Measurements from ENCODE around the gene PKN3.
"Not testable (repeated sequence)": the region's sequence is repeated elsewhere in the genome, so short reads cannot be mapped to it uniquely, and the experiment has no call there.

PKN3 gene

DNA sequence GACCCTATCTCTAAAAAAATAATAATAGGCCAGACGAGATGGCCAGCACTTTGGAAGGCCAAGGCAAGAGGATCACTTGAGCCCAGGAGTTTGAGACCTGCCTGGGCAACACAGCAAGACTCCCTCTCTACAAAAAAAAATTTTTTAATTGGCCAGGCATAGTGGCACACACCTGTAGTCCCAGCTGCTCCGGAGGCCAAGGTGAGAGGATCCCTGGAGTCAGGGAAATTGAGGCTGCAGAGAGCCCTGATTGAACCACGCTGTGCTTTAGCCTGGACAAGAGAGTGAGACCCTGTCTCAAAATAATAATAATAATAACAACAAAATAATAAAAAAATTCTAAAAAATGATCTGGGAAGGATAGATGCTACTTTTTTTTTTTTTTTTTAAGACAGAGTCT lies 44.5 kb upstream of the PKN3 start:
- H3K9me3 Mint-ChIP-seq: no peaks in the 10 kb centered on the region
- DNase-seq: no peak
- TF ChIP-seq, protein P1, sequence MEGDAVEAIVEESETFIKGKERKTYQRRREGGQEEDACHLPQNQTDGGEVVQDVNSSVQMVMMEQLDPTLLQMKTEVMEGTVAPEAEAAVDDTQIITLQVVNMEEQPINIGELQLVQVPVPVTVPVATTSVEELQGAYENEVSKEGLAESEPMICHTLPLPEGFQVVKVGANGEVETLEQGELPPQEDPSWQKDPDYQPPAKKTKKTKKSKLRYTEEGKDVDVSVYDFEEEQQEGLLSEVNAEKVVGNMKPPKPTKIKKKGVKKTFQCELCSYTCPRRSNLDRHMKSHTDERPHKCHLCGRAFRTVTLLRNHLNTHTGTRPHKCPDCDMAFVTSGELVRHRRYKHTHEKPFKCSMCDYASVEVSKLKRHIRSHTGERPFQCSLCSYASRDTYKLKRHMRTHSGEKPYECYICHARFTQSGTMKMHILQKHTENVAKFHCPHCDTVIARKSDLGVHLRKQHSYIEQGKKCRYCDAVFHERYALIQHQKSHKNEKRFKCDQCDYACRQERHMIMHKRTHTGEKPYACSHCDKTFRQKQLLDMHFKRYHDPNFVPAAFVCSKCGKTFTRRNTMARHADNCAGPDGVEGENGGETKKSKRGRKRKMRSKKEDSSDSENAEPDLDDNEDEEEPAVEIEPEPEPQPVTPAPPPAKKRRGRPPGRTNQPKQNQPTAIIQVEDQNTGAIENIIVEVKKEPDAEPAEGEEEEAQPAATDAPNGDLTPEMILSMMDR (IDR thresholded peaks at IDR 0.05): no peak
- peak overlapping the region; percentile 89 for H3K4me3 Mint-ChIP-seq
- H3K4me1 Mint-ChIP-seq: peaks cover 13% of the 10 kb centered on the region
- H3K27me3 Mint-ChIP-seq (ENCODE audit: low read depth, poor library complexity): no peaks in the 10 kb centered on the region
- peaks cover 8% of the 10 kb centered on the region for H3K36me3 Mint-ChIP-seq (ENCODE audit: low read depth)
- H3K27ac Mint-ChIP-seq: no peak overlapping the region

DNA sequence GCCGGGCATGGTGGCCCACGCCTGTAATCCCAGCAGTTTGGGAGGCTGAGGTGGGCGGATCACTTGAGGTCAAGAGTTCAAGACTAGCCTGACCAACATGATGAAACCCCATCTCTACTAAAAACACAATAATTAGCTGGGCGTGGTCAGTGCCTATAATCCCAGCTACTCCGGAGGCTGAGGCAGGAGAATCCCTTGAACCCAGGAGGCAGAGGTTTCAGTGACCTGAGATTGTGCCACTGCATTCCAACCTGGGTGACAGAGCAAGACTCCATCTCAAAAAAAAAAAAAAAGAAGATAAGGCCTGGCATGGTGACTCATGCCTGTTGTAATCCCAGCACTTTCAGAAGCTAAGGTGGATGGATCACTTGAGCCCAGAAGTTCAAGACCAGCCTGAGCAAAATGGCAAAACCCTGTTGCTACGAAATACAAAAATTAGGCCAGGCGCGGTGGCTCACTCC lies 35.8 kb upstream of the PKN3 start:
- not testable (repeated sequence) for H3K27me3 Mint-ChIP-seq (ENCODE audit: low read depth, poor library complexity); H3K4me1 Mint-ChIP-seq; H3K27ac Mint-ChIP-seq; DNase-seq; H3K9me3 Mint-ChIP-seq; H3K36me3 Mint-ChIP-seq (ENCODE audit: low read depth); H3K4me3 Mint-ChIP-seq

DNA sequence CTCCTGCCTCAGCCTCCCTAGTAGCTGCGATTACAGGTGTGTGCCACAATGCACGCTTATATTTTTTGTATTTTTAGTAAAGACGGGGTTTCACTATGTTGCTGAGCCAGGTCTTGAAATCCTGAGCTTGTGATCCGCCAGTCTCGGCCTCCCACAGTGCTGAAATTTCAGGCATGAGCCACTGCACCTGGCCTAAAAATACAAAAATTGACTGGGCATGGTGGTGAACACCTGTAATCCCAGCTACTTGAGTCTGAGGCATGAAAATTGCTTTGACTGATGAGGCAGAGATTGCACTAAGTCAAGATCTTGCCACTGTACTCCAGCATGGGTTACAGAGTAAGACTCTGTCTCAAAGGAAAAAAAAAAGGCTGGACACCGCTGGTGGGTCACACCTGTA lies 32.5 kb upstream of the PKN3 start:
- H3K36me3 Mint-ChIP-seq (ENCODE audit: low read depth): no peaks in the 10 kb centered on the region
- TF ChIP-seq, protein P1 (IDR thresholded peaks at IDR 0.05): no peak
- H3K4me3 Mint-ChIP-seq: no peak overlapping the region
- DNase-seq: no peak
- H3K27me3 Mint-ChIP-seq (ENCODE audit: low read depth, poor library complexity): peaks cover 3% of the 10 kb centered on the region
- H3K9me3 Mint-ChIP-seq: no peaks in the 10 kb centered on the region
- H3K4me1 Mint-ChIP-seq: no peaks in the 10 kb centered on the region
- H3K27ac Mint-ChIP-seq: no peak overlapping the region

DNA sequence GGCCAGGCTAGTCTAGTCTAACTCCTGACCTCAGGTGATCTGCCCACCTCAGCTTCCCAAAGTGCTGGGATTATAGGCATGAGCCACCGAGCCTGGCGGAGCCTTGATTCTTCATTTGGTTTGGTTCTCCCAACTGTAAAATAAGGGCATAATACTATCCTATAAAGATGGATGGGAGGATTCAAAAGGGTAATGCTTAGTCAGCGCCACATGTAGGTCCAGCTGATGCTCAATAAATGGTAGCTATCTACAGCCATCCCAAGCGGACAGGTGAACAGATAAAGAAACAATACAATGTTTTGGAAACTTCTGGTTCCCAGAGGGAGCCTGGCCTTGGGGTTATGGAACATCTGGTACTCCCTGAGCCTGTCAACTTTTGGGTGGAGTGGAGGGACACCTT lies 26.9 kb upstream of the PKN3 start:
- no peak for DNase-seq
- Mint-ChIP-seq H3K4me1 (no peaks in the 10 kb centered on the region), H3K36me3 (ENCODE audit: low read depth) (no peaks in the 10 kb centered on the region), H3K27ac (no peak overlapping the region), H3K27me3 (ENCODE audit: low read depth, poor library complexity) (no peaks in the 10 kb centered on the region), H3K4me3 (no peak overlapping the region), H3K9me3 (no peaks in the 10 kb centered on the region)
- TF ChIP-seq, protein P1 (IDR thresholded peaks at IDR 0.05): no peak

DNA sequence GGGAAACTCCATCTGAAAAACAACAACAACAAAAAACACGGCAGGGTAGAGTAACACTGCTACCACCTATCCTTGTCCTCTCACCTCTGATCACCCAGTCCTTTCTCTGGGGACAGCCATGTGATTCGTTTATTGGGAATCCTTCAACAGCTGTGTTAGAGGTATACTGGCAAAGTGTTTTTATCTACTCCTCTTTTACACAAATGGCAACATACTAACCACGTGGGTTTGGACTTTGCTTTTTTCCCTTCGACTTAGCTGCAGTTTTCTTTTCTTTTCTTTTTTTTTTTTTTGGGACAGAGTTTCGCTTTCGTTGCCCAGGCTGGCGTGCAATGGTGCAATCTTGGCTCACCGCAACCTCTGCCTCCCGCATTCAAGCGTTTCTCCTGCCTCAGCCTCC lies 24.5 kb upstream of the PKN3 start:
- Mint-ChIP-seq H3K27ac (no peak overlapping the region), H3K4me1 (no peaks in the 10 kb centered on the region), H3K36me3 (ENCODE audit: low read depth) (peaks cover 5% of the 10 kb centered on the region), H3K4me3 (no peak overlapping the region), H3K9me3 (no peaks in the 10 kb centered on the region), H3K27me3 (ENCODE audit: low read depth, poor library complexity) (no peaks in the 10 kb centered on the region)
- no peak for DNase-seq
- TF ChIP-seq, protein P1 (IDR thresholded peaks at IDR 0.05): no peak

DNA sequence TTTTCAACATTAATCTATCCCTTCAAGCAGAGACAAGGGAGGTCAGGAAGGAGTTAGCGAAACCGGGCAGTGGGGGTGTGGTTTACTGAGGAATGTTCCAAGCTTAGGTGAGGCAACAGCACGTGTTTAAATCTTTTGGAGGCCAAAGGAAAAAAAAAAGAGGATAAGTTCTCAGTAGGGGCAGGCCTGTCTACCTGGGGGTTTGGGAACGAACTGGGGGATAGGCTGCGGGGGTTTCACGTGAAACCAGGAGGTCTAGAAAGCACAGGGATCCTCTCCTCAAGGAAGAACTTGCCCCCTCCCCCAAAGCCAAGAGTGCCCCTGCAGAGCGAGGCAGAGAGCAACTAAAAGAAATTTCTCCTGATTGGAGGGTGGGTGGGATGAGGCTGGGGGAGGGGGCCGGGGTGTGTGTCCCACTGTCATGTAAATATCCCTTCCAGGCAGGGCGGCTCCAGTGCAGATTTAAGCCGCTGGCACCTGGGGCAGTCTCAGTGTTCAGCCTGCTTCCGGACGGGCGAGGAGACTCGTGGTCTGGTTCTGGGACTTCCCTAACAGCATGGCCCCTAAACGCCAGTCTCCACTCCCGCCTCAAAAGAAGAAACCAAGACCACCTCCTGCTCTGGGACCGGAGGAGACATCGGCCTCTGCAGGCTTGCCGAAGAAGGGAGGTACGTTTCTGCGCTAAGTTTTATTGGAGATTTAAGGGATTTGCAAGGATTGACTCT lies 18.8 kb upstream of the PKN3 start:
- H3K36me3 Mint-ChIP-seq (ENCODE audit: low read depth): peaks cover 5% of the 10 kb centered on the region
- H3K4me1 Mint-ChIP-seq: peaks cover 52% of the 10 kb centered on the region
- DNase-seq: peak; percentile 47
- peak overlapping the region; percentile 94 for H3K27ac Mint-ChIP-seq
- peak overlapping the region; percentile 95 for H3K4me3 Mint-ChIP-seq
- H3K9me3 Mint-ChIP-seq: peaks cover 6% of the 10 kb centered on the region
- H3K27me3 Mint-ChIP-seq (ENCODE audit: low read depth, poor library complexity): no peaks in the 10 kb centered on the region
- TF ChIP-seq, protein P1 (IDR thresholded peaks at IDR 0.05): no peak

All from nephron progenitor cell (in vitro differentiated cells).